Vagina (tissue), 2 donors: ENCODE measurements around the gene PLEKHA6.

Experiments used
- POLR2A ChIP-seq, 2 donors: fragments of 450-650 bp; IDR thresholded peaks; one replicate each; pipeline ENCODE4 v1.6.1; 2017; ENCODE audit warnings: antibody characterized with exemption in 2 of 2, mild to moderate bottlenecking in 2 of 2, moderate library complexity in 2 of 2
- TF ChIP-seq, protein P1 (sequence below), 3 experiments: fragments of 450-650 bp in 2 of 3; fragments of 200-600 bp in 1 of 3; sonication (generic) in 1 of 3; IDR thresholded peaks; one replicate each; pipeline ENCODE4 v1.5.1; 2017 to 2019; ENCODE audit warnings: antibody characterized with exemption in 3 of 3, mild to moderate bottlenecking in 2 of 3, moderate library complexity in 2 of 3

DNA sequence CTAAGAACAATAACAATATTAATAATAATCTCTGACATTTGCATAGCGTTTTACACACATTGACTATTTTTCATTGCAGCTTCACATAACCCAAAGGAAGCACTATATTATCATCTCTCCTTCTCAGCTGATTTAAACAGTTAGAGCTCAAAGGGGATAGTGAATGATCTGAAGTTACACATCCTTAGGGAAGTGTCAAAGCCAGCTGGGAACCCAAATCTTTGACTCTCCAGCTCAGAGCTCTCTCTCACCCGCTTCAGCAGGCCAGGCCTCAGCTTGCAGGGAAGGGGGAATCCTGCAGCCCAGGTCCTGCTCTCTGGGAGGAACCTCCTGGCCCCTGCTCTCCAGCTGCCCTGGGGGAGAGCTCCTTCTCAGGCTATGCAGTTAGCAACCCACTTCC, 26.3 kb downstream of the PLEKHA6 start:
- TF ChIP-seq, protein P1, sequence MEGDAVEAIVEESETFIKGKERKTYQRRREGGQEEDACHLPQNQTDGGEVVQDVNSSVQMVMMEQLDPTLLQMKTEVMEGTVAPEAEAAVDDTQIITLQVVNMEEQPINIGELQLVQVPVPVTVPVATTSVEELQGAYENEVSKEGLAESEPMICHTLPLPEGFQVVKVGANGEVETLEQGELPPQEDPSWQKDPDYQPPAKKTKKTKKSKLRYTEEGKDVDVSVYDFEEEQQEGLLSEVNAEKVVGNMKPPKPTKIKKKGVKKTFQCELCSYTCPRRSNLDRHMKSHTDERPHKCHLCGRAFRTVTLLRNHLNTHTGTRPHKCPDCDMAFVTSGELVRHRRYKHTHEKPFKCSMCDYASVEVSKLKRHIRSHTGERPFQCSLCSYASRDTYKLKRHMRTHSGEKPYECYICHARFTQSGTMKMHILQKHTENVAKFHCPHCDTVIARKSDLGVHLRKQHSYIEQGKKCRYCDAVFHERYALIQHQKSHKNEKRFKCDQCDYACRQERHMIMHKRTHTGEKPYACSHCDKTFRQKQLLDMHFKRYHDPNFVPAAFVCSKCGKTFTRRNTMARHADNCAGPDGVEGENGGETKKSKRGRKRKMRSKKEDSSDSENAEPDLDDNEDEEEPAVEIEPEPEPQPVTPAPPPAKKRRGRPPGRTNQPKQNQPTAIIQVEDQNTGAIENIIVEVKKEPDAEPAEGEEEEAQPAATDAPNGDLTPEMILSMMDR (IDR thresholded peaks at IDR 0.05): no peak
- TF ChIP-seq POLR2A (IDR thresholded peaks at IDR 0.05): no peak
